ENCODE results near the gene EEIG1. TPM values are rescaled to one million over a fixed set of nuclear protein-coding genes. Genes with fewer than 3 reads are reported as not detected.
A peak's percentile ranks its signal among the peaks of the same experiment; 100 is the strongest.

EEIG1 gene
- total RNA-seq, 1 donor from 2014 or later = 13.6 TPM

DNA sequence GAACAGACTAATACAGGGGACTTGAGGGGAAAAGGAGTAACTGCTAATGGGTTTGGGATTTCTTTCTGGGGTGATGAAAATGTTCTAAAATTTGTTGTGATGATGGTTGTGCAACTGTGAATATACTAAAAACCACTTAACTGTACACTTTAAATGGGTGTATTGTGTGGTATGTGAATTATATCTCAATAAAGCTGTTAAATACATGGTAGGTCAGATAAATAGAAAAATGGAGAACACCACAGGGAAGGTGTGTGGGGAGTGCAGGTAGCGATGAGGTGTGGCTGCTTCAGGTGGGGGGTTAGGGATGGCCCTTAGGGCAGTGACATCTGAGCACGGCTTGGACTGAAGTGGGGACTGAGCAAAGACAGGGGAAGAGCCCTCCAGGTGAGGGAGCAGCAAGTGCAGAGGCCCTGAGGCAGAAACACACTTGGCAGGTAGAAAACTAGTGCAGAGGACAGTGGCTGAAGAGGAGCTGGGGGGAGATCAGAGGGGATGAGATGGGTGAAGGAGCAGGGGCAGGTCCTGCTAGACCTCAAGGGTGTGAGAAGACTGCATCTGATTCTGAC is 20.9 kb downstream of the EEIG1 start:
- DNase-seq = no peak

- DNase-seq = no peak
Measured at GRCh38 chr9:127959398-127959797, 21.4 kb downstream of the EEIG1 start.

GRCh38 chr9:127958728-127959127 is 22.1 kb downstream of the EEIG1 start:
- DNase-seq = no peak

DNA sequence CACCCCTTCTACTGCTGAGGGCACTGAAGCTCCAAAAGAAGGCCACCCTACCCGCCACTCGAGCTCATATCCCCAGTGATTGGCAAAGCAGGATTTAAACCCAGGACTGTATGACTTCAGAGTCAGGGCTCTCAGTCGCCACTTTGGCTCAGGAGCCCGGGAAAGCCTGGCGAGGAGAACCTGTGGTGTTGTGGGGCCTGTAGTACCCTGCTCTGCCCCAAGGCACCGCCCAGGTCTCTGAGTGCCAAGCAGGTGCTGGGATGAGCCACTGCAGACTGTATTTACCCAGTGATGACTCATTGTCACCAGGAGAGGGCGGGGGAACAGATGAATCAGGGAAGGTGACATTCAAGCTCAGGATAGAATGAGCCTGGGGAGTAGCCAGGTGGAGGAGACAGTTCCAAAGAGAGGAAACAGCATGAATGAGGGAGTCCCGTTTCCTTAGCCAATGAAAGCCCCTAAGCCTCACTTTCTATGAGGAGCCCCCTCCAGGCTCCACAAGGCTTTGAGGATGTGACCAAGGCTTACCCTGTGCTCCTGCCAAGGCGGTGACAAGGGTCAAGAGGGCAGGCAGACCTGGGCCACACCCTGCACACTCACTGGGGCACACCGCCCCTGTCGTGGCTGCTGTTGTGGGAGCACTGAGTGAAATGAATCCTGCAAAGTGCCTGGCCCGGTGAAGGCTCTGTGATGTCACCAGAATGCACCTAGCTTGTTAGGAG is 25.3 kb downstream of the EEIG1 start:
- peak; percentile 78 for DNase-seq

DNA sequence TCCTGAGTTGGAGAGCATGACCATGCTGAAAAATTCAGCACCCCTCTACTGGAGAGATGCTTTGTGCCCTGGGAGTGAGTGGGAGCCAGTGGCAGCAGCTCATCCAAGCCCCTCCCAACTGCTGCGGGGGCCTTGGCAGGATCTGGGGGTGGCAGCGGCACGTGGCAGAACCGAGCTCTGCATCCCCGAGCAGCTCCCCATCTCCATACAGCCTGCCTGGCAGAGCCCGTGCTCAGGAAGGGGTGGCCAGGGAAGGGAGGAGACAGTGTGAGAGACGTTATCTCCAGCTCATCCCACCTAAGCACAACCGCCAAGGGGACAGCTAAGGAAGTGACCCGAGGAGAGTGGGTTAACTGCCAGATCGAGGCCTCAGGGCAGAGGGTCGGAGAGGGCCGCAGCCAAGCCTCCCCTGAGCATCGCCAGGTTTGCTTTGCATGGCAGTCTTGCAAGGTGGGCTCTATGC is 25.9 kb downstream of the EEIG1 start:
- DNase-seq = no peak

DNA sequence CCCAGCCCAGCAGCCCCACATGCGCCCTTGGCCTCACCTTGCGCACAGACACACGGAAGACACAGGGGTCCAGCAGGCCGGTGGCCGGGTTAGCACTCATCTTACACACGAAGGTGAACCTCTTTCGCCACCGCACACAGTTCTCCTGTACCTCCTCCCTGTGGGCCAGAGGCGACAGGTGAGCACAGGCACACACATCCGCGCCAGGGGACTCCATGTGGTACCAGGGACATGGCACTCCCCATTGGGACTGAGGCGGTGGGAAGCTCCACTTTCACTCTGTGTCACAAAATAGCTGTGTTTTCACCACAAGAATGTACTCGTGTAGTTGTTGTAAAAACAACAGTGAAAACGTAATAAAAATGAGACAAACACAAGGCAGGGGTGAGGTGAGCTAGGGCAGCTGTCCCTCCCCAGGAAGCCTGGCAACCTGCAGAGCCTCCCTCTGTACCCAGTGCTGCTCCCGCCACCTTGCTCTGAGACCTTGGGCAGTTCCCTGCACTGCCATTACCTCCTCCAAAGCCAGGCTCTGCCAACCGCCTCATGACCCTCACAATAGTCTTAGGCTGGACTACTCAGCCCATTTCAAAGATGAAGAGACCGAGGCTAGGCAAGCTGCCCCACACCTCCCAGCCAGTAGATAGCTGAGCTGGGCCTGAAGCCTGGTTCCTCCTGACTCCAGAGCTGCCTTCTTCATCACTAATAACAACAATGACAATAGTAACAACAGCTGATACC is 26.9 kb downstream of the EEIG1 start:
- no peak for DNase-seq

DNA sequence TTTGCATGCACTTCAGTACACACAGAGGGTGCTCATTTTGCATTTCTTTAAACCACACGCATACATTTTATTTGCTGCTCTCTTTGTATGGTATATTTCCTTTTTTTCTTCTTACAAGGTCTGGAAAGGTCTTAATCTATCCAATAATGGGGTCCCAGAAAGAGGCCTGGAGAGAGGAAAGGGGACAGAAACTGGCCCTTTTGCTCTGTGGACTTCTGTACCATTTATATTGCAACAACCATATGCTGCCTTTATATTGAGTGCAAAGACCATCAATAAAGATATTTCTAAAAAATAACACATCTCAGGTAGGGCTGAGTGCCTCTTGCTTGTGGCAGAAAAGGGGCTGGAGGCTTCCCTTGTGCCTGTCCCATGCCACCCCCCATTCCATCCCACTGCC is 27.6 kb downstream of the EEIG1 start:
- DNase-seq = no peak

- no peak for DNase-seq
Measured at GRCh38 chr9:127950513-127951289, 30.1 kb downstream of the EEIG1 start.

GRCh38 chr9:127949827-127950512 is 30.8 kb downstream of the EEIG1 start:
- DNase-seq = no peak

DNA sequence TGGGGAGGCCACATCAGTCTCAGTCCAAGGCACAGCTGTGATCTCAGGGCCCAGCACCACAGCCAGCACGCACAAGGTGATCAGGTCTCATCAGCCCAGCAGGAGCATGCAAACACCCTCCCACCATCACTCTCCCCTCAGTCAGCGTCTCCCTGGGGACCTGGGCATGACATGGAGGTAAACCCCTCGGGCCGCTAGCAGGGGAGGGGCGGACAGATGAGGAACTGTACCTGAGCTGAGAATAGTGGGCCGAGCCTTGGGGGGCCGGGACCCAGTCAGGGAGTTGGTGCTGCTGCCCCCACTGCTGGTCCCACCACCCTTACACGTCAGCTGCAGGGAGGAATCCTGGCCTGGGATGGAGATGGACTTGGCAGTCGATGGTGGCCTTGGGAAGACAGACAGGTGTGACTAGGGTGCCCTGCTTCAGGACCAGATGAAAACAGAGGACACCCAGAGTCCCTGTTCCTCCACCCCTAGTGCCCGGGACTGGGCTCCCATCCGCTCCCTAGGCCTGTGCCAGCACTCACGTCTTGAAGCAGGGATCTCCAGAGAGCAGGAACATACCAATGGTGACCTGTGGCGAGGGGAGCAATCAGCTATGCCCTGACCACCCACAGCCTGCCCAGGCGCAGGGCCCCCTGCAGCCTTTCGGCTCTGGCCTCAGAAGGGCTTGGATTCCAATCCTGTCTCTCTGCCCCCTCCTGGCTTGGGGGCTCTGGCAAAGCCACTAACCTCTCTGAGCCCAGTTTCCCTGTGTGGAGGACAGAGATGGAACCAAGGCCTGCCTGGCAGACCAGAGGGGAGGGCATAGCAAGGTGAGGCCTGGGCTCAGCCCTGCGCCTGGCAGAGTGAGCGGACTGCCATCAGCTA is 32.7 kb downstream of the EEIG1 start:
- DNase-seq = no peak

GRCh38 chr9:127946728-127947127 is 34.1 kb downstream of the EEIG1 start:
- DNase-seq = no peak

DNA sequence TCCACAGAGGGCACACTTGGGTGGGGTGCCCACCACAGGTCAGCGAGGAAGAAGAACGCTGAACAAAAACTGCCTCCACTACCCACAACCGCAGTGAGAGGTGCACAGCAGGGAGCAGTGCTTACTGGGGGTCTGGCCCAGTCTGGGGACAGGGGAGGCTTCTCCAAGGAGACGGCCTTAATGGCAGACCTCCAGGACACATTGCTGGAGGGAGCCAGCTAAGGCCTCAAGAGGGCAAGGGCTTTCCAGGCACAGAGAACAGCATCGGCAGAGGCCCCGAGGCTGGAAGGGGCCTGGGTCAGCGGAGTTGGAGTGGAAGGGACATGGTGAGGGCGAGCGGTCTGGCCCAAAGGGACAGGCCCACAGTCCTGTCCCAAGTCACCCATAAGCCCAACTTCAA is 34.8 kb downstream of the EEIG1 start:
- no peak for DNase-seq

GRCh38 chr9:127945338-127945737 is 35.5 kb downstream of the EEIG1 start:
- no peak for DNase-seq

GRCh38 chr9:127944586-127945218 is 36.1 kb downstream of the EEIG1 start:
- DNase-seq = no peak

DNA sequence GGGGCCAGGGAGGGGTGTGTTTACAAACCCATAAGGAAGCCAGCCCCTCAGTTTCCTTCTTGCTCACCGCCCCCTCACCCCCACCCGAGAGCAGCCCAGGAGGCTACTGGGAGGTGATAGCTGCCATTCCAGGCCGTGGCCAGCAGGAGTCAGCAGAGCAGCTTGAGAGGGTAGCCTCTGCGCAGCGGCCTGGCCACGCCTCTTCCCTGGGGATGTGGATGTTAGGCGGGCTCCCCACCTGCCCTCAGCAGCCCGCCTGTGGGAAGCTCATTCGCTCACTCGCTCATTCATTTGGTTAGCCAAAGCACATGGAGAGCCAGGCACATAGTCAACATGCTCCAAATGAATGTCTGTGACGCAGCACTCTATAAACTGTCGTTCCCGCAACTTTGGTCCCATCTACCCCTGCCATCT is 37.1 kb downstream of the EEIG1 start:
- DNase-seq = peak; percentile 85

DNA sequence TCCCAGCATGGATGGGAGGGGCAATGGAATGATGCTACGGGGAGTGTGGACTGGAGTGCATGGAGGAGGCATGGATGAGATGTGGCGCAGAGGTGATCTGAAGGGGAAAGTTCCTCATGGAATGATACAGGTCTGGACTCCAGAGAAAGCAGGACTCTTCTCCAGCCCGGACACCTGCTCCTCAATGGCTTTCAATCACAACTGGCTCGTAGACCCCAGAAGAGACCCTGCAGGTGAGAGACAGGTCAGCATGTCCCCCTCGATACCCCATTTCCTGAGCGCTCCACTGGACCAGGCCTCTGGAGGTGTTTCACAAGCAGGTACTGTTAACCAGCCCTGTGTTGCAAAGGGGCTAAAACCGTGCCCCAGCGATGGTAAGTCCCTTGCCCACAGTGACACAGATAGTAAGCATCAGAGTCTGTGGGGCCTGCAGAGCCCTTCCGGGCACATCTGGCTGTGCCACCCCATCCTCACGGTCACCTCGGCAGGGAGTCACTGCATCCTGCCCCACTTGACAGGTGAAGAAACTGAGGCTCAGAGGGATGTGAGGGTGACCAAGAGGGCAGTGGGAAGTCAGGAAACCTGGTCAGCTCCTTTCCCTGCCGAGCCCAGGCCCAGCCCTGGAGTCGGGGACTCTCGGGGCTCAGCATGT is 37.7 kb downstream of the EEIG1 start:
- no peak for DNase-seq

GRCh38 chr9:127942216-127943010 is 38.4 kb downstream of the EEIG1 start:
- peak; percentile 80 for DNase-seq

- no peak for DNase-seq
Measured at GRCh38 chr9:127941961-127942215, 38.9 kb downstream of the EEIG1 start.
